HUDEP-2 (cell line): Measurements from ENCODE around the gene UBL4B.
A peak's percentile ranks its signal among the peaks of the same experiment; 100 is the strongest.

Source experiments
- DNase-seq, 76 experiments: peaks; one replicate each; lab custom pipeline; 2025; ENCODE audit not compliant: unreplicated experiment in 76 of 76; lab: John Stamatoyannopoulos, UW

The UBL4B gene

DNA sequence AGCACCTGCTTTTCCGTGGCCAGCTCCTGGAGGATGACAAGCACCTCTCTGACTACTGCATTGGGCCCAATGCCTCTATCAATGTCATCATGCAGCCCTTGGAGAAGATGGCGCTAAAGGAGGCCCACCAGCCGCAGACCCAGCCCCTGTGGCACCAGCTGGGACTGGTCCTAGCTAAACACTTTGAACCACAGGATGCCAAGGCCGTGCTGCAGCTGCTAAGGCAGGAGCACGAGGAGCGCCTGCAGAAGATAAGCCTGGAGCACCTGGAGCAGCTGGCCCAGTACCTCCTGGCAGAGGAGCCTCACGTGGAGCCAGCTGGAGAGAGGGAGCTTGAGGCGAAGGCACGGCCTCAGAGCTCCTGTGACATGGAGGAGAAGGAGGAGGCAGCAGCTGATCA is 413 bp downstream of the UBL4B start:
- no peak for DNase-seq

DNA sequence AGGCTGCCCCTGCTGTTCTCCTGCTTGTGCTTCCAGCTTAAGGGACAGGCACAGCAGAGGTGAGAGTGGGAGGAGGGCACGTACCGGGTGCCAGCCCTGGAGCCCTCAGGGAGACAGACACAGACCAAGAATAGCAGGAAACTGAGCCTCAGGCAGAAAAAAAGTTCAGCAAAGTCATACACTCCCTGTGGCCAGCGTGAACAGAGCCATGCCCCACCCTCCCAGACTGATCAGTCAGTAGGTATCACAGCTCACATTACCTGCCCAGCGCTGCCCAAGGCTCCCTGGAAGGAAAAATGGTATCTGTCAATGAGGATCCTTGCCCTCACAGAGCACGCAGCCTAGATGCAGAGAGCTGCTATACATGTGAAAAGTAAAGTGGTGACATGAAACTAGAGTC is 1.3 kb downstream of the UBL4B start:
- DNase-seq, result no peak

GRCh38 chr1:110114173-110114572 is 1.9 kb downstream of the UBL4B start:
- DNase-seq, result no peak

- DNase-seq, result no peak
These were observed 2.5 kb downstream of the UBL4B start for GRCh38 chr1:110114784-110115183.

DNA sequence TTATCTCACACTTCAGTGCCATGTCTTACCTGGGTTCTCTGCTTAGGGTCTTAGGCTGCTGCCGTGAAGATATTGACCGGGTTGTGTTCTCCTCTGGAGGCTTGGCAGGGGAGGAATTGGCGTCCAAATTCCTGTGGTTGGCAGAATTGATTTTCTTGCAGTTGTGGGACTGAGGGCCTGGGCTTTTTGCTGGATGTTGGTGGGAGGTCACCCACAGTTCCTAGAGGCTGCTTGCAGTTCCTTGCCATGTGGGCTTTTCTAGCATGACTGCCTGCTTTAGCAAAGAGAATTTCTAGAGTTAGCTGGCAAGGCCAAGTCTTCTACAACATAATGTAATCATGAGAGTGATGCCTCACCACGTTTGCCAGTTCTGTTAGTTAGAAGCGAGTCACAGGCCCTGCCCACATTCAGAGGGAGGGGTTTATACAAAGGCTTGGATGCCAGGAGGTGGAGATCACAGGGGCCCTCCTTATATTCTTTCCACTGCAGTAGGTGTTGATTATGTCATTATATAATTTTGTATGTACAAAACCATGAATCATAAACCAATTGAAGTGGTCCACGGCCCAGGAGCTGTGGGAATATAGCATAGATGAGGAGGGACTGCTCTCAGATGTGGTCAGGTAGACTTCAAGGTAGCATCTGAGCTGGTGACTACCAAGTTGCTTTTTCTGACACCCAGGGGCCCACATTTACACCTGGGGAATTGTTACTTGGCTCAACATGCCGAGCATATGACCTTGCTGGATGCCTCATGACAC is 6.6 kb downstream of the UBL4B start:
- no peak for DNase-seq

GRCh38 chr1:110119843-110120242 is 7.6 kb downstream of the UBL4B start:
- DNase-seq, result no peak

- no peak for DNase-seq
These were observed 8.8 kb downstream of the UBL4B start for GRCh38 chr1:110120960-110121561.

DNA sequence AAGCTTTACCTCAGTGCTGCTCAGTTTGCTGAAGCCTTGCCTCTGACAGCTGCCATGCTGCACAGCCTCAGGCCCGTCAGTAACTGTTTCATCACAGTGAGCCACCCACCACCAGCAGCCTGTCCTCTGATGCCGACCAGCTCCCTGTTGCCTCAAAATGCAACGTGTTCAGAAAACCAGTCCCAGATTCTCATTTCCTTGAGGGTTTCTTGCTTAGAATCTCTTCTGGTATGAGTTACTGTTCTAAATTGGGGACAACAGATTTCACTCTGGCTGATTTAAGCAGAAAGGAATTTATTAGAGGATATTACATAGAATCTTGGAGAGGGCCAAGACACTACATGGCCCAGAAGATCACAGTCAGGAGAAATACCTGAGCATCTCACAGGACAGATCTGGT is 11.0 kb downstream of the UBL4B start:
- DNase-seq, result no peak

- no peak for DNase-seq
These were observed 13.6 kb downstream of the UBL4B start for GRCh38 chr1:110125810-110126209.

- no peak for DNase-seq
These were observed 17.9 kb downstream of the UBL4B start for GRCh38 chr1:110130113-110130591.

DNA sequence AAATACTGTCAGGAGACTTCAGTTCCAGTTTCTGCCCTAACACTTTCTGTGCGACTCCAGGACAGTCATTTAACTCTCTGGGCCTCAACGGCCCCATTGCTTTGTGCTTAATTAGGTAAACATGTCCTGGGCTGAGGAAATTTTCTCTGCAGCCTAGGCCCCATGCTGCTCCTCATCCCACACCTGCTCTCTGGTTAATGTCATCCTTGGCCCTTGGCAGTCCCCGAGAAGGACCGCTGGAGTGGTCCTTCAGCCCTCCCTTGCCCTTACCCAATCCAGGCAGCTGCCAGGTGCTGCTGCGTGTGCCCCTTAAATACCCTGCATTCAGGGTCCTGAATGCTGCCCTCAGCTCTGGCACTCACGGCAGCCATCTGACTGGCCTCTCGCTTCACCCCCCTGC is 18.7 kb downstream of the UBL4B start:
- DNase-seq, result no peak

DNA sequence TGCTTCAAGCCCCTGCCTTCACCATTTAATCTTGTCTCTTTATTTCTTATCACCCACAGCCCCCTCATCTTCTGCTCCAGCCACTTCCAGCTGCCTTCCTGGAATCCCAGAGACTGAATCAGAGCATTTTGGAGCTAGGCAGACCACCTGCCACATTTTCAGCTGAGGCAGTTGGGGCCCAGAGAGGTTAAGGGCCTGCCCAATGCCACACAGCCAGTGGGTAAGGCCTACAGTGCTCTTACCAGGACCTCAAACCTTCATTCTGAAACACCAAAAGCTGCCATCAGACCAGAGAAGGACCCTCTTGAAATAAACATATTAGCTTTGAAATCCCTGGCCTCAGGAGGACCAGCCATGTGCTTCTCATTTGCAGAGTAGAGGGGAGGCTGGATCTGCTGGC is 20.4 kb downstream of the UBL4B start:
- no peak for DNase-seq

DNA sequence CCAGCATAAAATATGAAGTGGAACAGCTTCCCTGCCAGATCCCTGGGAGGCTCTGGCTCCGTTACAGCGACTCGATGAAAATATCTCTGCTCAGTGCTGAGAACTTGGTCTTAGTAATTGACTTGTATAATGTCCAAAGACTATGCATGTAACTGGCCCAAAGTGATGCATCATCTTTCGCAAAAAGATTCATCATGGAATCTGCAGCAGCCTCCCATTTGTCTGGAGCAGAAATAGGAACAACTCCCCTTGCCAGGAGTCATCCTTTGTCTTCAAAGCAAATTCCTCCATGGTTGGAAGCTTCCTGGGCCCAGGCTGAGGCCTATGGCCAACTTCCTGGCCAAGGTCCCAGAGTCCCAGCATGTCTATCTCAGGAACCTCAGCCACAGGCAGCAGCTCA is 21.2 kb downstream of the UBL4B start:
- no peak for DNase-seq

DNA sequence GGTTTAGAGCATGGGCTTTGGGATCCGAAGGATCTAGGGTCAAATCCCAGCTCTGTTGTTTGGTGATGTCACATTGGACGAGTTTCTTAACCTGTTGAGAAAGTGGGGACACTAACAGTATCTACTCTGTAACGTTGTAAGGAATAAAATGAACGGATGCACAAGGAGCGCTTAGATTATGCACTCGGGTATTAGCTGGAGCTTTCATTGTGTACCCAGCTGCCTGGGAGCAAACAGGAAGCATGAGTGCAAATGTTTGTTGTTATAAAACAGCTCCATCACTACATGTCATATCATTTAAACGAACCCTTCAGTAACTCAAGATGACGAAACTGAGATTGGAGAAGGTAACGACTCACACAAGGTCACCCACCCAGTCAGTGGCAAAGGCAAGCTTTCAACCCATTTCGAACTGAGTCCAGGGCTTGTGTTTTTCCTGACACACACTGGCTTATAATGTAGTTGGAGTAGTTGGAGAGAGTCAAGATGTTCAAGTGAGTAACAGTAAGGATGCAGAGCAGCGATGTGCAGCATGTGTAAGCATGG is 21.9 kb downstream of the UBL4B start:
- DNase-seq, result no peak

DNA sequence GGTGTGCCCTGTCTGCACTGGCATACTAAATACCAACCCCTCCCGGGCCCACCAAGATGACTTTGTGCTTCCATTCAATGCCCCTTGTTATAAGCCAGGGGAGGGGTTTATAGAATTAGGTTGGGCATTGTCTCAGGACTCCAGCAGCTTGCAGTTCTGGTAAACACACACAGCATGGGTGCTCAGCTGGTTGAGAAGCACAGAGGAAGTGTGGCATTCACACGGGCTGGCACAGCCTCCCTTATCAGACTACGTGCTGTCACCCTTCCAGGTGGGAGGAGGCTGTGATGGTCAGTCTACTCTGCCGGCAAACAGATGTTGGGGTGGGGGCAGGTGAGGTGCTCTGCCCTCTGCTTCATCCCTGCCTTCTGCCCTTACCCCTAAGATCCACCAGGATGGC is 23.0 kb downstream of the UBL4B start:
- DNase-seq, result no peak

DNA sequence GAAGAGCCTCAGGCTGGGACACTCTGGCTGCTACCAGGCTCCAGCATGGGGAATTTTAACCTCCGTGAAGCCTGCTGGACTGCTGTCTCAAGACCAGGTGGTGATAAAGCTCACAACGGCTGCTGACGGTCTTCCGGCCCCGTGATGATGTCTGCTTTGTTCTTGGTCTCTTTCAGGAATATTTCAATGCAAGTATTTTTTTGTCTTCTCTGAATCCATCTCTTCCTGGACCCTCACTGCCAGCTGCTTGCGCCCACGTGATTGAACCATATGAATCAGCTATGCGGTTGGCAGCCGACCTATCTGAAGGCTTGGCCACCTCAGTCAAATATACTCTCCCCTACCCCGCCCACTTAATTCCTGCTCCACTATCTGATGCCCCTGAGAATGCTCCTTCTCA is 23.4 kb downstream of the UBL4B start:
- no peak for DNase-seq

- DNase-seq, result peak in 1 of 76 experiments; percentile 5
These were observed 24.7 kb downstream of the UBL4B start for GRCh38 chr1:110136911-110137310.

- no peak for DNase-seq
These were observed 26.7 kb downstream of the UBL4B start for GRCh38 chr1:110138956-110139355.

DNA sequence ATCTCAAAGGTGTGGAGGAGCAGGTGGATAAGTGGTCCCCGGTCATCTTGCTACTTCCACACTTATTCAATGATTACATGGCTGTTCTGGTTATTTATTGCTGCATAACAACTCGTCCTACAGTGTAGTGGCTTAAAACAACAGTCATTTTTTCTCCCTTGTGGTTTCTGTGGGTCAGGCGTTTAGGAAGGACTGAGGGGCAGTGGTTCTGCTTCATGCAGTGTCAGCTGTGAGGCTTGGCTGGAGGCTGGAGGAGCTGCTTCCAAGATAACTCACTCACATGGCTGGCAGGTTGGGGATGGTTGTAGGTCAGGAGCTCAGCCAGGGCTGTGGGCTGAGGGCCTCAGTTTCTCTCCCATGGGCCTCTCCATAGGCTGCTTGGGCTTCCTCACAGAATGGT is 32.1 kb downstream of the UBL4B start:
- no peak for DNase-seq

- peak in 5 of 76 experiments; percentile 3 to 25 (median 7) for DNase-seq
These were observed 36.7 kb downstream of the UBL4B start for GRCh38 chr1:110148961-110149360.

DNA sequence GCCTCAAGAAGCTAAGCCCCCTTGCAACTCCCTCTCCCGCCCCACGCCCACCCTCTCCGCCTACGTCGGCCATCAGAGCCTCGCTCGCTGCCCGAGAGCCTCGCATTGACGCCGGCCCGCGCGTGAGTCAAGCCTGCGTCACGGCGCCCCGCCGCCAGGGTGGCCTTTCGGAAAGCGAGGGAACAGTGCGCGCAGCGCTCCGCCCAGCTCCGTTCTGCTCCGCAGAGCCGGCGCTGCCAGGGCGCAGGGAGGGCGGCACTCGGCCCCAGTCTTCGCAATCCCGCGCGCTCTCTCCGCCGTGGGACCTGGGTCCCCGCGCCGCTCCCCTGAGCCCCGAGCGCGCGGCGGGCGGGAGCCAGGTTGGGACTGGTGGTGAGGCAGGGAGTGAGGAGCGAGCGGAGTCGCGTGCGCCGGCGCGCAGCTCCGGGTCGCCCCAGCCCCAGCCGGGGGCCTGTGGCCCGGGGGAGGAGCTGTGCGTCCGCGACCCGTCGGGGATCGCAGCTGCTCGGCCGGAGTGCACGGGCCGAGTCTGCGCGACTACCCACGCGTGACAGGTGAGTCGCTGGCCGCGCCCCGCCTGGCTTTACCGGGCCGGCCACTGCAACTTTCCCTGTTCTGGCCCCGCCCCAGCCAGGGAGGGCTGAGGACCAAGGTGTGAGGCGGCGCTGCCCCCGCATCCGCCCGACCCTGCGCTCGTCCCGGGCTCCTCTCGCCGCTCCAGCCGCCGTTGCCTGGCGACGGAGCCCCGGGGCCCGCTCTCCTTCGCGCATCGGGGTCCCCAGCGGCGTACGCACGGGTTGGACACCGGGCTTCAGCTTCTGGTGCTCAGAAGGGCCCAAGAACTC is 38.3 kb downstream of the UBL4B start, which contains the start of gene SLC6A17:
Gene SLC6A17, plus strand, starts transcription at position 165 of the 845 bp plus-strand sequence. CDS start 16,436 bp downstream, outside the sequence.
- no peak for DNase-seq
